ENCODE data around the gene MRPL14.
"Not testable (repeated sequence)": the region's sequence is repeated elsewhere in the genome, so short reads cannot be mapped to it uniquely, and the experiment has no call there.

MRPL14 gene

DNA sequence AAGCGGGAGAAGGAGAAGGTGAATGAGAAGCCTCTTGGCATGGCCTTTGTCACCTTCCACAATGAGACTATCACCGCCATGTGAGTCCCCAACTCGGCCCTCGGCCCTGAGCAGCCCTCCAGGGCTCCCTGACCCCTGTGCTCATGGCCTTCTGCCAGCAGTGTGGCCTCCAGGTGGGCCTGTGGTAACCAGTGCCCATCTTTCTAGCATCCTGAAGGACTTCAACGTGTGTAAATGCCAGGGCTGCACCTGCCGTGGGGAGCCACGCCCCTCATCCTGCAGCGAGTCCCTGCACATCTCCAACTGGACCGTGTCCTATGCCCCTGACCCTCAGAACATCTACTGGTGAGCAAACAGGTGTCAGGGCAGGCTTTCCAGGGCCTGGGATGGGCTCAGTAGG lies 21.1 kb upstream of the MRPL14 start:
- no peak for DNase-seq (ENCODE audit: extremely low read depth, insufficient read length)
- Histone ChIP-seq H3K4me3 (replicated peaks; ENCODE audit: low read depth, low read length) (no peak overlapping the region), H3K27me3 (replicated peaks; ENCODE audit: control insufficient read depth, insufficient read depth, low read length) (no peaks in the 10 kb centered on the region), H3K36me3 (ENCODE audit: control insufficient read depth, insufficient read depth, low read length) (peaks cover 20% of the 10 kb centered on the region)
- no peak for TF ChIP-seq CTCF (IDR thresholded peaks at IDR 0.05; ENCODE audit: insufficient read depth, low read length, poor library complexity, severe bottlenecking)

- DNase-seq (ENCODE audit: extremely low read depth, insufficient read length) = no peak
- peaks cover 20% of the 10 kb centered on the region for H3K36me3 ChIP-seq (ENCODE audit: control insufficient read depth, insufficient read depth, low read length)
- H3K27me3 ChIP-seq (replicated peaks; ENCODE audit: control insufficient read depth, insufficient read depth, low read length) = no peaks in the 10 kb centered on the region
- no peak overlapping the region for H3K4me3 ChIP-seq (replicated peaks; ENCODE audit: low read depth, low read length)
- no peak for TF ChIP-seq CTCF (IDR thresholded peaks at IDR 0.05; ENCODE audit: insufficient read depth, low read length, poor library complexity, severe bottlenecking)
Measured at GRCh38 chr6:44147256-44147655, 20.0 kb upstream of the MRPL14 start.

- no peak for TF ChIP-seq CTCF (IDR thresholded peaks at IDR 0.05; ENCODE audit: insufficient read depth, low read length, poor library complexity, severe bottlenecking)
- DNase-seq (ENCODE audit: extremely low read depth, insufficient read length) = no peak
- H3K4me3 ChIP-seq (replicated peaks; ENCODE audit: low read depth, low read length) = no peak overlapping the region
- peaks cover 20% of the 10 kb centered on the region for H3K36me3 ChIP-seq (ENCODE audit: control insufficient read depth, insufficient read depth, low read length)
- H3K27me3 ChIP-seq (replicated peaks; ENCODE audit: control insufficient read depth, insufficient read depth, low read length) = no peaks in the 10 kb centered on the region
Measured at GRCh38 chr6:44146685-44147084, 19.4 kb upstream of the MRPL14 start.

DNA sequence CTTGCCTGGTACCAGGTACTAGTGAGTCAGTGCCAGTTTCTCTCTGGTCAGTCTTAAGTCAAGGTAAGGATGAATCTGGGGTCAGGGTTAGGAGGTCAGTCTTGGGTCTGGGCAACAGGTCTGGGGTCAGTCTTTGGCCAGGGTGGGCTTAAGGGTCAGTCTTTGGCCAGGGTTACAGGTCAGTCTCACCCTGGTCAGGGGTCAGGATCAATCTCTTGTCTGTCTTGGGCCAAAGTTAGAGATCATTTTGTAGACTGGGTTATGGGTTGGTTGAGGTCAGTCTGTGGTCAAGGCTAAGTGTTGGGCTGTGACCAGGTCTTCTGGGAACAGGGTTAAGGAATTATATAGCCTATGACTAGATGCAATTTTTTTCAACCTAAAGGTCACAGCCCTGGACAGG lies 18.6 kb upstream of the MRPL14 start:
- H3K4me3 ChIP-seq (replicated peaks; ENCODE audit: low read depth, low read length) = no peak overlapping the region

GRCh38 chr6:44144536-44144935 lies 17.3 kb upstream of the MRPL14 start:
- not testable (repeated sequence) for DNase-seq (ENCODE audit: extremely low read depth, insufficient read length); H3K27me3 ChIP-seq (replicated peaks; ENCODE audit: control insufficient read depth, insufficient read depth, low read length); H3K4me3 ChIP-seq (replicated peaks; ENCODE audit: low read depth, low read length)
- peaks cover 26% of the 10 kb centered on the region for H3K36me3 ChIP-seq (ENCODE audit: control insufficient read depth, insufficient read depth, low read length)

More for the DNA sequence above, 18.6 kb upstream of the MRPL14 start:
- DNase-seq (ENCODE audit: extremely low read depth, insufficient read length) = no peak
- TF ChIP-seq CTCF (IDR thresholded peaks at IDR 0.05; ENCODE audit: insufficient read depth, low read length, poor library complexity, severe bottlenecking) = no peak
- Histone ChIP-seq H3K27me3 (replicated peaks; ENCODE audit: control insufficient read depth, insufficient read depth, low read length) (no peaks in the 10 kb centered on the region), H3K36me3 (ENCODE audit: control insufficient read depth, insufficient read depth, low read length) (peaks cover 23% of the 10 kb centered on the region)

DNA sequence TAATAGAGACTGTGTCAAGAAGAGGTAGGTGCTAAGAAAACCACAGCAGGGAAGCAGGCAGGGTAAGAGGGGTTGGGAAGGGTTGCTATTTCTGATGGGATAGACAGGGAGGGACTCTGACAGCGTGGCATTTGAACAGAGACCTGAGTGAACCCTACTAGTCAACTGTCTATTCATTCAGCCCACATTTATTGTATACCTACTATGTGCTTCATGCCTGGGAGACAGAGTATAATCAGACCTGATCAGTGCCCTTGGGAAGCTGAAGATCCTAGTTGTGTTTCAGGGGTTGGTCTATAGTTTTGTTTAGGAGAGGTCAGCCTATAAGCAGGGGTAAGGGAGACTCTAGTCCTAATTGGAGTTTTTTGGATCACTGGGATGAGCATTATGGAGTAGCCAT lies 16.5 kb upstream of the MRPL14 start:
- H3K36me3 ChIP-seq (ENCODE audit: control insufficient read depth, insufficient read depth, low read length) = peaks cover 24% of the 10 kb centered on the region
- H3K27me3 ChIP-seq (replicated peaks; ENCODE audit: control insufficient read depth, insufficient read depth, low read length) = no peaks in the 10 kb centered on the region
- TF ChIP-seq CTCF (IDR thresholded peaks at IDR 0.05; ENCODE audit: insufficient read depth, low read length, poor library complexity, severe bottlenecking) = no peak
- no peak for DNase-seq (ENCODE audit: extremely low read depth, insufficient read length)
- no peak overlapping the region for H3K4me3 ChIP-seq (replicated peaks; ENCODE audit: low read depth, low read length)

All from GM06990 (cell line).